22Rv1 (cell line): ENCODE results near the gene PRRG3.

Source experiments
- H3K27ac ChIP-seq: fragments of 450-650 bp; 2 replicates; pipeline ENCODE4 v1.5.1; 2017
- ZFX ChIP-seq: fragments of 450-650 bp; IDR thresholded peaks from 2 replicates; pipeline ENCODE4 v1.6.1; 2017; ENCODE audit warnings: antibody characterized with exemption, borderline replicate concordance
- TF ChIP-seq, protein P1 (sequence below): fragments of 450-650 bp; IDR thresholded peaks from 2 replicates; pipeline ENCODE4 v1.5.1; 2017; ENCODE audit warnings: mild to moderate bottlenecking

PRRG3 gene

DNA sequence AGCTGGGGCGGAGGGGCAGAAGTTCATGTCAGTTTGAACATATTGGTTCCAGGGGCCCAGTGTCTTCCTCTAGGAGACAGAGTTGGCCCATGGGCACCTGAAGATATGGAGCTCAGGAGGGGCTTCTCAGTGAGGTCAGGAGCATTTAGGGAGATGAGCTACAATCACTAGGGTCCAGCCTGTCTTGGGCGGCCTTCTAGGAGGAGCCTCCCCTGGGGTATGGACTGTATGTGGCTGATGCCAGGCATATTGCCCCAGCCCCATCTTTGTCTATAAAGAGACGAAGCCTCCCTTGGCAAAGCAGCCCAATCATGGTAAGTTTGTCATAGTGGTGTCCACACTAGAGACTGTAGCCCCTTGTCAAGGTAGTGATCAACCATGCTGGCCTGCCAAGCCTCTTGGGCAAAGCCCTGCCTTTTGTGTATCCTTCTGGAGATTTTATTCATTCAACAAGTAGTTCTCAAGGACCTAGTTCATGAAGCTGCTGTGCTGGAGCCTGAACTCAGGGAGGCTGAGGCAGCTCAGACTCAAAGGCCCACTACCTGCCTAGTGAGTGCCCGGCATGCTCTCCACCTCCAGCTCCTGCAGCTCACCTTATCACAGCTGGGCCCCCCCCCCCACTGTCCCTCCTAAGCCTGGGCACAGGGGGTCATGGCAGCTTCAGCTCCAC, 33.9 kb downstream of the PRRG3 start:
- no peak overlapping the region for H3K27ac ChIP-seq
- TF ChIP-seq ZFX = no peak
- TF ChIP-seq, protein P1, sequence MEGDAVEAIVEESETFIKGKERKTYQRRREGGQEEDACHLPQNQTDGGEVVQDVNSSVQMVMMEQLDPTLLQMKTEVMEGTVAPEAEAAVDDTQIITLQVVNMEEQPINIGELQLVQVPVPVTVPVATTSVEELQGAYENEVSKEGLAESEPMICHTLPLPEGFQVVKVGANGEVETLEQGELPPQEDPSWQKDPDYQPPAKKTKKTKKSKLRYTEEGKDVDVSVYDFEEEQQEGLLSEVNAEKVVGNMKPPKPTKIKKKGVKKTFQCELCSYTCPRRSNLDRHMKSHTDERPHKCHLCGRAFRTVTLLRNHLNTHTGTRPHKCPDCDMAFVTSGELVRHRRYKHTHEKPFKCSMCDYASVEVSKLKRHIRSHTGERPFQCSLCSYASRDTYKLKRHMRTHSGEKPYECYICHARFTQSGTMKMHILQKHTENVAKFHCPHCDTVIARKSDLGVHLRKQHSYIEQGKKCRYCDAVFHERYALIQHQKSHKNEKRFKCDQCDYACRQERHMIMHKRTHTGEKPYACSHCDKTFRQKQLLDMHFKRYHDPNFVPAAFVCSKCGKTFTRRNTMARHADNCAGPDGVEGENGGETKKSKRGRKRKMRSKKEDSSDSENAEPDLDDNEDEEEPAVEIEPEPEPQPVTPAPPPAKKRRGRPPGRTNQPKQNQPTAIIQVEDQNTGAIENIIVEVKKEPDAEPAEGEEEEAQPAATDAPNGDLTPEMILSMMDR = no peak

DNA sequence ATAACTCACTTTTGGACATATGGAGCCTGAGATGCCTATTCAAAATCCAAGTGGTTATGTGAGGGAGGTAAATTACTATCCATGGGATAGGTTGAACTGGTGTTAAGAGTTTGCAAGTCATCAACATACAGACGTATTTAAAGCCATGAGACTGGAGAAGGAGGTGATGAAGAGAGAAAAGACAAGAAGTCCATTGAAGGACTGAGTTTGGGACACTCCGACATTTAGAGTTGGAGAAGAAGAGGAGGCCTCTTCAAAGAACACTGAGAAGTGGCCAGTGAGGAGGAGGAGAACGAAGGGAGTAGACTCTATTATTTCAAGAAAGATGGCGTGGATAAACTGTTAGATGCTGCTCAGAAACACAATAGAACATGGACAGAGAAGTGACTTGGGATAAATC, 39.2 kb downstream of the PRRG3 start, which contains the start of gene CNGA2:
Gene CNGA2 (plus strand): TSS at position 301 of the 400 bp plus-strand sequence. CDS start 3,738 bp downstream, outside the sequence.
- TF ChIP-seq ZFX = no peak
- TF ChIP-seq, protein P1 = no peak
- no peak within 1 kb of the TSS for H3K27ac ChIP-seq

DNA sequence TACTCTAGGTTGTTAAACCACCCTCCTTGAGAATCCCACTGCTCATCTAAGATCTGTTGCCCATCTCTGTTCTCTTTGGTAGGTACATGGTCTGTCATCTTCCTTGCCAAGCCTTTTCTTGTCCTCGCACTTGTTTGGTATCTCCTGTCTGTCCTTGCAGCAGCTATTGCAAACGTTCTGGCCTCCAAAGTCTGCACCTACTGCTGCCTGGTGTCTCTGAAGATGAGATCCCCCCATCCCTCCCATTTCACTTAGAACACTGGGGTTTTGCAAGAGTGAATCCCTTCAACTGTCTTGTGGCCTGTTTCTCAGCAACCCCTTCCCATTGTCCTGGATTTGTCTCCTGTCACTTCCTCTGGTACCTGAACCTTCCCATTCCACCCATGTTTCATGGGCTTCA, 40.0 kb downstream of the PRRG3 start:
- H3K27ac ChIP-seq = no peak overlapping the region
- TF ChIP-seq, protein P1 = no peak
- no peak for TF ChIP-seq ZFX

- no peak overlapping the region for H3K27ac ChIP-seq
- TF ChIP-seq, protein P1 = no peak
- no peak for TF ChIP-seq ZFX
Measured at GRCh38 chrX:151736685-151737084, 41.4 kb downstream of the PRRG3 start.

- TF ChIP-seq, protein P1 = no peak
- TF ChIP-seq ZFX = no peak
- H3K27ac ChIP-seq = no peak overlapping the region
Measured at GRCh38 chrX:151737494-151737893, 42.2 kb downstream of the PRRG3 start.

DNA sequence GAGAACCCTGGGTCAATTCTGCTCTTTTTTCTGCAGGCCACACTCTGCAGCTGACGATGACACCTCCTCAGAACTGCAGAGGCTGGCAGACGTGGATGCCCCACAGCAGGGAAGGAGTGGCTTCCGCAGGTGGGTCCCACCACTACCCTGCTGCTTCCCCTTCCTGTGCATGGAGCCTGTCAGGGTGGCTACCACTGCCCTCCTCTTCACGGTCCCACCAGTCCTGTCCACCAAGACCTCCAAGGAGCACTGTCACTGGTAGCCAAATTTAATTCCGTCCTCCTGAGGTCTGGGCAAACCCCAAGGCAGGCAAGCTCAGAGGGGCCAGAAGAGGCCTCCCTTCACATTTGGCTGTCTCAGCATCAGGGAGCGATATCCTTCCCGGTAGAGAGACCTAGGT, 43.5 kb downstream of the PRRG3 start:
- no peak overlapping the region for H3K27ac ChIP-seq
- no peak for TF ChIP-seq ZFX
- TF ChIP-seq, protein P1 = no peak

GRCh38 chrX:151741606-151742005, 46.3 kb downstream of the PRRG3 start:
- TF ChIP-seq ZFX = no peak
- TF ChIP-seq, protein P1 = no peak
- H3K27ac ChIP-seq = no peak overlapping the region
